EL (cell line): ENCODE results near the gene RASSF10.
"Not testable (repeated sequence)": the region's sequence is repeated elsewhere in the genome, so short reads cannot be mapped to it uniquely, and the experiment has no call there.

Experiments used
- DNase-seq: peaks from one replicate; pipeline ENCODE4 v3.0.0-alpha.2; 2016

RASSF10 gene

GRCh38 chr11:13029872-13030271 lies 20.8 kb downstream of the RASSF10 start:
- no peak for DNase-seq

- no peak for DNase-seq
These were observed 21.7 kb downstream of the RASSF10 start for GRCh38 chr11:13030857-13031256.

- no peak for DNase-seq
These were observed 22.2 kb downstream of the RASSF10 start for GRCh38 chr11:13031349-13031748.

GRCh38 chr11:13033760-13034533 lies 24.8 kb downstream of the RASSF10 start:
- no peak for DNase-seq

GRCh38 chr11:13035711-13036110 lies 26.6 kb downstream of the RASSF10 start:
- no peak for DNase-seq

- no peak for DNase-seq
These were observed 27.1 kb downstream of the RASSF10 start for GRCh38 chr11:13036235-13036634.

GRCh38 chr11:13038366-13038765 lies 29.2 kb downstream of the RASSF10 start:
- peak; percentile 38 for DNase-seq

- no peak for DNase-seq
These were observed 30.0 kb downstream of the RASSF10 start for GRCh38 chr11:13039126-13039525.

- DNase-seq, result no peak
These were observed 31.9 kb downstream of the RASSF10 start for GRCh38 chr11:13040969-13041561.

- DNase-seq, result no peak
These were observed 33.8 kb downstream of the RASSF10 start for GRCh38 chr11:13042873-13043342.

- DNase-seq, result no peak
These were observed 35.0 kb downstream of the RASSF10 start for GRCh38 chr11:13043912-13044628.

- DNase-seq, result not testable (repeated sequence)
These were observed 36.0 kb downstream of the RASSF10 start for GRCh38 chr11:13045089-13045488.

- DNase-seq, result no peak
These were observed 36.6 kb downstream of the RASSF10 start for GRCh38 chr11:13045734-13046133.

- DNase-seq, result no peak
These were observed 37.8 kb downstream of the RASSF10 start for GRCh38 chr11:13046637-13047570.

GRCh38 chr11:13047884-13048283 lies 38.8 kb downstream of the RASSF10 start:
- no peak for DNase-seq

- peak; percentile 9 for DNase-seq
These were observed 42.1 kb downstream of the RASSF10 start for GRCh38 chr11:13051257-13051656.

GRCh38 chr11:13052130-13052571 lies 43.0 kb downstream of the RASSF10 start:
- DNase-seq, result no peak

GRCh38 chr11:13053255-13053917 lies 44.3 kb downstream of the RASSF10 start:
- DNase-seq, result peak; percentile 57

- peak; percentile 52 for DNase-seq
These were observed 45.2 kb downstream of the RASSF10 start for GRCh38 chr11:13054278-13054677.

- no peak for DNase-seq
These were observed 46.1 kb downstream of the RASSF10 start for GRCh38 chr11:13055200-13055599.

- peak; percentile 24 for DNase-seq
These were observed 52.3 kb downstream of the RASSF10 start for GRCh38 chr11:13061294-13061990.
